GM19238 (cell line): Measurements from ENCODE around the gene INSIG2.

Experiments used
- DNase-seq: peaks from one replicate; pipeline ENCODE4 v3.0.0; 2011; ENCODE audit warnings: low spot score; ENCODE audit not compliant: insufficient read length

Gene INSIG2

GRCh38 chr2:118127250-118127649 is 39.0 kb downstream of the INSIG2 start:
- DNase-seq: no peak

DNA sequence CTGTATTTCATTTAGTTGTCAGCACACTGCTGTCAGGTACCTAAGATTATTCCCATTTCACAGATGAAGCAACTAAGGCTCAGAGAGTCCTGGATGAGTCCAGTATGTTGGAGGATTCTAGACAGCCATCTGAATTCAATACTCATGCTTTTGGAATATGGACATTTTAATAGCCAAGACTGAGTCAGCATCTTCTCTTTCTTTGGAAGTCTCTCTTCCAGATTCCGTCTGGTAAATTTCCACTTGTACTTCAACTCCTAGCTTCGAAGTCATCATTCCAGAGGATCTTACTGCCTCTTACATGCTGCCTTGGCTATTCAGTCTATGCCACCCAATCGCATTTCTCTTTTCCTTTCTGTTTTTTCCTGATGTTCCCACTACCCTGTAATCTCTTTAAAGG is 40.6 kb downstream of the INSIG2 start:
- DNase-seq: no peak

- no peak for DNase-seq
These were observed 42.1 kb downstream of the INSIG2 start for GRCh38 chr2:118130385-118130784.

GRCh38 chr2:118131771-118132170 is 43.5 kb downstream of the INSIG2 start:
- DNase-seq: no peak

- no peak for DNase-seq
These were observed 45.6 kb downstream of the INSIG2 start for GRCh38 chr2:118133916-118134315.

DNA sequence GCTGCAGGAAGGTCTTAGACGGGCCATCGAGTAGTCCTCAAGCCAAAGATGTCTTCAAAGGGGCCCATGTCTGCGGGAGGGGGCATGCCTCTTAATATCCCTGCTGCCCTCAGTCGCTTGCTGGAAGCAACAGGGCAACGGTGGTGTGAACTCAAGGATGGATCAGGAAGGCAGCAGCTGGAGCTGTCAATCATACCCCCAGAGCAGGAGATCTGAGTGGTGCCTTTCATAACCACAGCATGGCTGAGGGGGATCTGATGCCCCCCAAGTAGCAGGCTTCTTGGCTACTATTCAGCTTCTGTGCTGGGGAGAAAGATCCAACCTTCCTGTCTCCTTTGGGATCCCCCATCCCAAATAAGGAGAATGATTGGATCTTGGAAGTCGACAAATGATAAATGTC is 46.4 kb downstream of the INSIG2 start:
- DNase-seq: no peak

DNA sequence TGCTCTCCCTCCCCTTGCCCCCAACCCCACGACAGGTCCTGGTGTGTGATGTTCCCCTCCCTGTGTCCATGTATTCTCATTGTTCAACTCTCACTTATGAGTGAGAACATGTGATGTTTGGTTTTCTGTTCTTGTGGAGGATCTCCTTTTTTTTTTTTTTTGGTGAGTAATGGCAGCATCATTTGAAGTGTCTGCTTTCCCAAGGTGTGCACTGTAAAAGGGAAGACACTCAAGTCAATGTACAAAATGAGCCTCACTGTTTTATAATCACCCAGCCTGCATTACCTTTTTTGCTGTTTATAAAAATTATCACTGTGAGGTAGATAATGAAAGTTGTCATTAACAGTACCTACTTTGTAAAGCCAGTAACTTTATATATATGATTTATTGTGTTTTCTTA is 56.9 kb downstream of the INSIG2 start:
- DNase-seq: no peak

DNA sequence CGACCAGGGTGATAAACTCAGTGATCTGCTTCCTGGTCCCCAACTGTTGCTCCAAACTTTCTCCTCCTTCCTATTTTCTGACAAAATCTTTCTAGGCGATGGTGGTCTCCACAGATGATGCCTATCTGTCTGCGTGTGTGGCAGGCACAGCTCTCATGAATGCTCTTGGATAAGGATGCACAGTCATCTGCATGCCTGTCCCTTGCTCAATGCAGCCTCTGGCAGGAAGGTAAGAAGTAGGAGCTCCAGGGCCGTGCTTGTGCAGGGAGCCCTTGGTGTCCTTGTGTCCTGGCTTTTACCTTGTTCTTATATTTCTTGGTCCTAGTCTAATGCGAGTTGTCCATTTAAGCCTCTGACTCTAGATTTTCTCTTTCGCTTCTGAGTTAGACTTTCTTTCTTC is 57.5 kb downstream of the INSIG2 start:
- no peak for DNase-seq

DNA sequence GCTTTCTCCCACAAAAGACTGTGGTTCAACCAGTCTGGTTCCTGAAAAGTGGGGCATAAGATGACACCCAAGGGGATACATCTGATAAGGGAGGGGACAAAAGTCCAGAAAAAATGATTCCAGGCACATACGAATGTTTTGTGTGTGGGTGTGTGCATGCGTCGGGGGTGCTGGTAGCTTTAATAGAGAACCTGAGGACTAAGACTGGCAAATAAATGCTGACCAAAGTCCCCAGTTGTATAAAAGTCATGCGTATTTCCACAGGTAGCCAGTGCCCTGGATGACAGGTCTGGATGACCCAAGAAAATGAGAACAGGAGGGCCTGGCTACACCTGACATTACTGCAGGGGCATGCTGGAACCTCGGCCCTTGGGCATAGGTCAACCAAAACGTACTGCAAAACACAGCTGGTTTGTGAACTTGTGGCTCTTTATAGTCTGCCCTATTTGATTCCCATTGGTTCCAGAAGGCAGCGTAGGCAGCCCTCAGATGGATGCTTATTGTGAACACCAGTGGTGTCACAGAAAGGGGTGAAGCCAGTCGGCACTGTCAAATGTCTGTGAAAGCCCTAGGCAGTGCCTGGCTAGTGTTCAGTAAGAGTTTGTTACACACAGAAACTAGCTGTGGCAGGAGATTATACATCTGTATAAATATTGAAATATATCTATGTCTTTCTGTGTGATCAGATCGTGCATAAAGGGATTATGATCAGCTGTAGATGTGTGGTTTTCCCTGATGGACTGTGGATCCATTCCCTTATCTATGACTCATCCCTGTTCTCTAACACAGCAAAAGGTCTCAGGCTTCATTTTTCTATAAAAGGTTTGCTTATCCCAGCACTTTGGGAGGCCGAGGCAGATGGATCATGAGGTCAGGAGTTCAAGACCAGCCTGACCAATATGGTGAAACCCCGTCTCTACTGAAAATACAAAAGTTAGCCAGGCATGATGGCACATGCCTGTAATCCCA is 58.3 kb downstream of the INSIG2 start:
- DNase-seq: no peak

GRCh38 chr2:118148133-118148532 is 59.9 kb downstream of the INSIG2 start:
- no peak for DNase-seq

DNA sequence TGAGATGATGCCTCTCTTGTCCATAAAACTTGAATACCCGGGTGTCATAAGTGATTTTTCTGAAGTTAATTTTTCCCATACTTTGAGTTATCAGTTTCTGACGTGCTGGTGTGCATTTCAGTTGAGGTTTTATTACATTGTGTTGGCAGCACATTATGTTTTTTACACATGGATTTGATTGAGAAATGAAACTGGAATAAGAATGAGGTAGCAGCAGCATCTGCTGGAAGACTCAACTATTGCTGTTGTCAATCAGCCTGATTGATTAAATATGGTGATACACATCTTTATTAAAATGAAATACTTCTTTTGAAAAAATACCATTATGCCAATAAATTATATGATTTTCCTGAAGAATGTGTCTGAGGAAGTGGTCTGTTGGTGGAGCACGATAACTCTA is 60.5 kb downstream of the INSIG2 start:
- no peak for DNase-seq

GRCh38 chr2:118150294-118150693 is 62.0 kb downstream of the INSIG2 start:
- DNase-seq: no peak

DNA sequence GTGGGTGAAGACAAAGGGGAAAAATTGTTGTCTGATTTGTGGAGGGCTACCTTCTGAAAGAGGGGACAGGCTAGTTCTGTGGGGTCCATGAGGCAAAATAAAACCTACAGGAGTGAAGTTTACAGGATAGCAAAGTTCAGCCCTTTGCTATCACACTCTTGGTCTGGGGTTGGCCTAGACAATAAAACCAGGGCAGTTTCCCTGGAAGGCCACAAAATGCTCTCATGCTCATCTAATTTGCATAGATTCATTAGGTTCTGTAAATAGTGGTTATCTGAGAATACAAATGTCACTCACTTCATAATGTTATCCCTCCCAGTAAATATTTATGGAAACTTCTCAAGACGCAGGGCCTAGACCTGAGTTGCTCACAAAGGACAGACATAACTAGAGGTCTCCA is 63.6 kb downstream of the INSIG2 start:
- DNase-seq: no peak

GRCh38 chr2:118153433-118153832 is 65.2 kb downstream of the INSIG2 start:
- no peak for DNase-seq

- no peak for DNase-seq
These were observed 65.9 kb downstream of the INSIG2 start for GRCh38 chr2:118154176-118154575.
